Activated CD4-positive, alpha-beta T cell treated with anti-CD3 and anti-CD28 coated beads, Interleukin-2, amount 50 U/mL, for 24 hours (primary cell): ENCODE results near the gene FKBP4.
A peak's percentile ranks its signal among the peaks of the same experiment; 100 is the strongest.
"Not testable (repeated sequence)": the region's sequence is repeated elsewhere in the genome, so short reads cannot be mapped to it uniquely, and the experiment has no call there.

ENCODE experiments used
- DNase-seq, 2 donors: peaks; one replicate each; pipeline ENCODE4 v3.0.0-alpha.2; 2020; ENCODE audit warnings: low read depth in 1 of 2, low spot score in 1 of 2

Gene FKBP4, protein sequence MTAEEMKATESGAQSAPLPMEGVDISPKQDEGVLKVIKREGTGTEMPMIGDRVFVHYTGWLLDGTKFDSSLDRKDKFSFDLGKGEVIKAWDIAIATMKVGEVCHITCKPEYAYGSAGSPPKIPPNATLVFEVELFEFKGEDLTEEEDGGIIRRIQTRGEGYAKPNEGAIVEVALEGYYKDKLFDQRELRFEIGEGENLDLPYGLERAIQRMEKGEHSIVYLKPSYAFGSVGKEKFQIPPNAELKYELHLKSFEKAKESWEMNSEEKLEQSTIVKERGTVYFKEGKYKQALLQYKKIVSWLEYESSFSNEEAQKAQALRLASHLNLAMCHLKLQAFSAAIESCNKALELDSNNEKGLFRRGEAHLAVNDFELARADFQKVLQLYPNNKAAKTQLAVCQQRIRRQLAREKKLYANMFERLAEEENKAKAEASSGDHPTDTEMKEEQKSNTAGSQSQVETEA

DNA sequence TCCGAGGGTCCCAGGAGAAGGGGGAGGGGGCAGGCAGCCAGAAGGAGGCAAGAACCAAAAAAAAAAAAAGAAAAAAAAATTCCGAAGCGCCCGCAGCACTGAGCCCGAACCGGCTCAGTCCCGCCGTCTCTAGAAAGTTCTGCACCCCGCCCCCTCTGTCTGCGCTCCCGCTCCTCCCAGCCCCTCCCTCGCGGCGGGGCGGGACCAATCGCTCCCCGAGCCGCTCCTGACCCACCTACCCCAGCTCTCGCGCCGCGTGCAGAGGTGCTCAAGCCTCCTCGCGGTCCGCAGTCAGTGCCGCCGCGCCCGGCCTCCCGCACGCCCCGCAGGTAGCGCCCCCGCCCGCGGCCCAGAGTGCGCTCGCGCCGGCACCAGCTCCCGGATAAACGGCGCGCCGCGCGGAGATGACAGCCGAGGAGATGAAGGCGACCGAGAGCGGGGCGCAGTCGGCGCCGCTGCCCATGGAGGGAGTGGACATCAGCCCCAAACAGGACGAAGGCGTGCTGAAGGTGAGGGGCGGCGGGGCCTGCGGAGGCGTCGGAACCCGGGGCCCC, at the start of gene FKBP4:
Gene FKBP4 (plus strand): TSS at position 235 of the 554 bp plus-strand sequence. CDS start 170 bp downstream, at position 405.
- peak; percentile 77 to 79 for DNase-seq

DNA sequence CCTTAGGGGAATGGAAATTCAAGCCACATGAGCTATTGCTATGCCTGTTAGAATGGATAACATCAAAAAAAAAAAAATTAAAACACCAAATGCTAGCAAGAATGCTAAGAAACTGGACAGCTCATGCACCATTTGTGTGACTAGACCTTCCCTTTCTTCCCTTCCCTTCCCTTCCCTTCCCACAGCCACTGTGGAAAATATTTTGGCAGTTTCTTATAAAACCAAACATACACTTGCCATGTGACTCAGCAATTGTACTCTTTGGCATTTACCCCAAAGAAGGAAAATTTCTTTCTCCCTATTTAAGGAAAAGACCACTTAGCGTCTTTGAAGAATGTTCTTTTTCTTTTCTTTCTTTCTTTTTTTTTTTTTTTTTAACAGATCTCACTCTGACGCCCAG, 49.1 kb upstream of the FKBP4 start:
- DNase-seq, result no peak

DNA sequence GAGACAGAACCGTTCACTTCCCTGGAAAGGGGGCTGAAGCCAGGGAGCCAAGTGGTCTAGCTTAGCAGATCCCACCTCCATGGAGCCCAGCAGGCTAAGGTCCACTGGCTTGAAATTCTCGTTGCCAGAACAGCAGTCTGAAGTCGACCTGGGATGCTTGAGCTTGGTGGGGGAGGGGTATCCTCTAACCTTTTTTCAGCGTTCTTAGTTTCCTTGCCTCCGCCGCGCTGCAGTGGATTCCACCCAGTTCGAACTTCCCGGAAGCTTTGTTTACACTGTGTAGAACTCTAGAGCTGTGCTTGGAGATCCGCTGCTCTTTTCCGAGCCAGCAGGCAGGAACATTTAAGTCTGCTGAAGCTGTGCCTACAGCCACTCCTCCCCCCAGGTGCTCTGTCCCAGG, 45.2 kb upstream of the FKBP4 start:
- no peak for DNase-seq

DNA sequence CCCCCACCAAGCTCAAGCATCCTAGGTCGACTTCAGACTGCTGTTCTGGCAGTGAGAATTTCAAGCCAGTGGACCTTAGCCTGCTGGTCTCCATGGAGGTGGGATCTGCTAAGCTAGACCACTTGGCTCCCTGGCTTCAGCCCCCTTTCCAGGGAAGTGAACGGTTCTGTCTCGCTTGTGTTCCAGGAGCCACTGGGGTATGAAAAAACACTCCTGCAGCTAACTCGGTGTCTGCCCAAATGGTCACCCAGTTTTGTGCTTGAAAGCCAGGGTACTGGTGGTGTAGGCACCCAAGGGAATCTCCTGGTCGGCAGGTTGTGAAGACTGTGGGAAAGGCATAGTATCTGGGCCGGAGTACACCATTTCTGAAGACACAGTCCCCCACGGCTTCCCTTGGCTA, 44.6 kb upstream of the FKBP4 start:
- no peak for DNase-seq

DNA sequence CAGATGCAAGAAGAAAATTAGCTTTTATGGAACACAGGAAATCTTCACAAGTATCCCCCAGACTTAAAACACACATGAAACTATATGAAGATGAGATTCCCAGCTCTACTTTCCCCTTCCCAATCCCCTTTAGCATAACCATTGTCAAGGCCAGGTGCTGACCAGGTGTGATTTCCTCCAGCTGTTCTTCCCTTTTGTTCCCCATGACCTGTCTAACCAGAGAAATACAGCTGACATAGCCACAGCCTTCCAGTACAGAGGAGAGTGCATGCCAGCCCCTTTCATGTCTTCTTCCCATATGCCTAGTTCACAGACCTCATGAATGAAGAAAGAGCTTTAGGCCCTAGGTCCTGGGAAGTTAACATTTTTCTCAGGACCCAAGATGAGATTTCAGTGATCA, 43.5 kb upstream of the FKBP4 start:
- DNase-seq, result no peak

DNA sequence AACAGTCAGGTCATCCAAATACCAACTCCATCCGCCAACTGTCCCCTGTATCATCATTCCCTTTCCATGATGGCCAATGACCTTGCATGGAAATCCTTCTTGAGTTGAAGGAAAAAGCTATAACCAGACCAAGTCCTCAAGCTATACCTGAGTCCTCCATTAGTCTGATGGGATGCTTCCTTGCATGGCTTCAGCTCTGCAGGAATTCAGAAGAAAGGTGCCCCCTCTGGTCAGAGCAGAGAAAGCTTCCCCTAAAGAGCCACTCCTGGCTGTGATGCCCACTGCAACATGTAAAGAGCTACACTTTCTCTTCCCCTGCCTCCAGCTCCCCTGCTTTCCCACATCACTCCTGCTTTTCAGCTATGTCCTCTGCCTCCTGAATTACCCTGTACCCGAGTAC, 43.1 kb upstream of the FKBP4 start:
- DNase-seq, result no peak

DNA sequence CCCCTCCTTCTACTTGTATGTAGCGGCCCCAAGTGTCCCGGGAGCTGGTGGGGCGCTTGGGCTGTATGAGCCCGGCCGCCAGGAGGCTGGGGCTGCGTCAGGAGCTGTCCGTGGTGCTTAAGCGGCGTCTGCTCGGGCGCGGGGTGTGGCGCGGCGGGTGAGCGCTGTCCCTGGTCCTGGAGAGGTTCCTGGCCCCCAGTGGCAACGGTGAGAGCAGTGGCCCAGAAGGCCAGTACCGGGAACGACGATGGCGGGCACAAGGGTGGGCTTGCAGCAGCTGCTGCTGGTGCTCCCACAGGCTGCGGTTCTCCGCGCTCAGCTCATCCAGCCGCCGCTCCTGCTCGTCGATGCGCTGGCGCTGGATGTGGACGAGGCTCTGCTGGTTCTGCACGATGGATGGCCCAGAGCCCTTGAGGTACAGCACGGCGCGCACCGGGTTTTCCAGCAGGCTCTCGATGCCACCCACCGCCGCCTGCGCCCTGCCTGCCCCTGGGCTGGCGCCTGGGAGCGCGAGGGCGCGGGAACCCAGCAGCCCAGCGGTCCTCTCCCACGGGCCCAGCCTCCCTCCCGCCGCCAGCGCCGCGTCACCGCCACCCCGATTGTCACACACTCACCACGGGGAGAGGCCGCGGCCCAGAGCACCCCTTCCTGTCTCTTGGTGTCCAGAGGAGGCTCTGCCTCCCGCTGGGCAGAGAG, 41.9 kb upstream of the FKBP4 start:
- DNase-seq, result peak; percentile 48 to 50

DNA sequence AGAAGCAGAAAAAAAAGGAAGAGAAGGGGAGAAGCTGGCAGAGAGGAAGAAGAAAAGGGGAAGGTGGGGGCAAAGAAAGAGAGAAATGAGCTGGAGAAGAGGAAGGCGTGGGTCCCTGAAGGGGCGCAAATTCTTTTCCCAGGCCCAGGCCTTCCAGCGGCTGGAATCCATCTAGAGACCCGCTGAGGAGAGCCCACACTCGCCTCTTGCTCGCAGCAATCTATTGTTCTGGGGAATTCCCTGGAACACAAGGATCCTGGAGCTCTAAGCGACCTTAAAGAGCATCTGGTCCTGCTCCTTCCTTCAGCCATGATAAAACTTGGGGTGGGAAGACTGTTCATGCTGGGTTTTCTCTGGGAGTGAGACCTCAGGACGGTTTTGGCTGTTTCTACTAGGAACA, 41.2 kb upstream of the FKBP4 start:
- no peak for DNase-seq

DNA sequence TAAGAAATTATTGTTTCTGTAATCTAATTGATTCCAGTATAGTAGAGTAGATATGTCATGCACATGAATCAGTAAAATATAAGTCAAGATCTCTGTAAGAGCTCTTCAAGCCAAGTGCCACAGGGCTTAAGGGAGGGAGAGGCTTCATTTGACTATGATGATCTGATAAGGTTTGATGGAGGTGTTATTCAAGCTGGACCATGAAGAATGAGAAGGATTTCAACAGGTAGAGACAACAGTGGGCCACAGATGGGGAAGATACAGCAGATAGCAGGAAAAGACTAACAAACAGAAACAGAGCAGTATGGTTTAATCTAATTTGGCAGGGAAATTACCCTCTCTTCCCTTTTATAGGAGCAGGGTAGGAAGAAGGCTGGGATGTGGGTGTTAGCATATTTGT, 40.6 kb upstream of the FKBP4 start:
- no peak for DNase-seq

DNA sequence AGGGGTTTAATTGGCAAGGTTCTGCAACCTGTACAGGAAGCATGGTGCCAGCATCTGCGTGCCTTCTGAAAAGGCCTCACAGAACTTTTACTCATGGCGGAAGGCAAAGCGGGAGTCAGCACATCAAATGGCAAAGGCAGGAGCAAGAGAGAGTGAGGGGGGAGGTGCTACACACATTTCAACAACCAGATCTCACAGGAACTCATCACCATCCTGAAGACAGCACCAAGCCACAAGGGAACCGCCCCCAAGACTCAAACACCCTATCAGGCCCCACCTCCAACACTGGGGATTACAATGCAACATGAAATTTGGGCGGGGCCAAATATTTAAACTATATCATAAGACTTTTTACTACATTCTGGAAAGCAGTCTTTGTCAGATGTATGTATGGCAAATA, 38.0 kb upstream of the FKBP4 start:
- no peak for DNase-seq

DNA sequence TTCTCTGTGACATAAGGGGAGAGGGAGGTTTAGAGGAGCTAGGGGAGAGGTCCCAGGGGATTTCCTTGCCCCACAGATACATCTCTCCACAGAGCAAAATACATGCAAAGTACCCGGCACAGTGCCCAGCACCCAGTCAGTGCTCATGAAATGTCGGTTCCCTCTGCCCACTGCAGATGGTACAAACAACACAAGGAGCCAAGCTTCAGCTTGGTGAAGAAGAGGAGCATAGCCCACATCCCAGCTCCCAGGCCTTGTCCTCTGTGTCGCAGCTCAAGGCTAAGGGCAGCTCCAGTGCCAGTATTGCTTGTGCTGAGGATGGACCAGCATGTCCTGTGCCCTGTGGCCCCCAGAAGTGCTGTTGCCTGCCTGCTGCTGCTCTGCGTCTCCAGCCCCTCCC, 35.0 kb upstream of the FKBP4 start:
- DNase-seq, result no peak

DNA sequence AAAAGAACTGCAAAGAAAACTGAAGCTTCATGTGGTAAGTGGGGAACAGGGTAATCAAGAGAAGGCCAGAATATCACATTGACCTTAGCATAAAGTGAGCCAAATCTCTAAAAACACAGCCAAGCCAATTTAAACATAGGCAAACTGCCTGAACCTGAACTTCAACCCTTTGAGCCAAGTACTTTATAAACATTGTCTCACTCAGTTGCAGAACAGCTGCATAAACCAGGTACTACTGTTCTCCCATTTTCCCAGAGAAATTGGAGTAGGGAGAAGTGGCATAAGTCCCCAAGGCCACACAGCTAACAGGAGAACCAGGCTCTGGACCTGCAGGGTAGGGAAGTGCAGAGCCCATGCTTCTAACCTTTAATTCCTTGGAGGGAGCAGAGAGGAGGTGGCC, 30.4 kb upstream of the FKBP4 start:
- DNase-seq, result no peak

DNA sequence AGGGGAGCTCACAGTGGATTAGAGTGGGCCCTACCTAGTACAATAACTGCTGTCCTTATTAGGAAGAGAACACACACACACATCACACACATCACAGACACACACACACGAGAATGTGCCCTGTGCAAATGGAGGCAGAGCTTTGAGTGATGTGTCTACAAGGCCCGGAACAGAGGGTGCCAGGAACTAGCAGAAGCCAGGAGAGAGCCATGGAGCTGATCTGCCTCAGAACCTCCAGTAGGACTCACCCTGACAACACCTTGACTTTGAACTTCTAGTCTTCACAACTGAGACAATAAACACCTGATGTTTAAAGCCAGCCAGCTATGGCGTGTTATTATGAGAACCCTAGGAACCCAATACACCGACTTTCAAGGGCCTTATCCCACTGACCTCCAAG, 29.7 kb upstream of the FKBP4 start:
- no peak for DNase-seq

DNA sequence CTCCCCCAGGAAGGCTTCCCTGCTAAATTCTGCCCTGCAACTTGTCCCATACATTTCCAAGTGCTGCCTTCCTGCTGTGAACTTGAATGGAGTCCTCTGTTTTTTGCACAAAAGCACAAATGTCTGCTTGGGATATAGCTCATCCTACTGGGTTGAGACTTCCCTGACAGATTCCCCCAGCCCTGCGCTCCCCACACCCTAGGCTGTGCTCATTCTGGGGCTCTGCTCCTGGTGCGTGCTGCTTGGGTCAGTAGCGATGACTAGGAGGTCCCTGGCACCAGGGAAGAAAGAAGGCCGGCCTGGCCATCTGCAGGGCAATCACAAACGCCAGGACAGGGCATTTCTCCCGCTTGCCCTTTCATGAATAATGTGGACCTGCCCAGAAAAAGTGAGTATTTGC, 29.2 kb upstream of the FKBP4 start:
- DNase-seq, result no peak

DNA sequence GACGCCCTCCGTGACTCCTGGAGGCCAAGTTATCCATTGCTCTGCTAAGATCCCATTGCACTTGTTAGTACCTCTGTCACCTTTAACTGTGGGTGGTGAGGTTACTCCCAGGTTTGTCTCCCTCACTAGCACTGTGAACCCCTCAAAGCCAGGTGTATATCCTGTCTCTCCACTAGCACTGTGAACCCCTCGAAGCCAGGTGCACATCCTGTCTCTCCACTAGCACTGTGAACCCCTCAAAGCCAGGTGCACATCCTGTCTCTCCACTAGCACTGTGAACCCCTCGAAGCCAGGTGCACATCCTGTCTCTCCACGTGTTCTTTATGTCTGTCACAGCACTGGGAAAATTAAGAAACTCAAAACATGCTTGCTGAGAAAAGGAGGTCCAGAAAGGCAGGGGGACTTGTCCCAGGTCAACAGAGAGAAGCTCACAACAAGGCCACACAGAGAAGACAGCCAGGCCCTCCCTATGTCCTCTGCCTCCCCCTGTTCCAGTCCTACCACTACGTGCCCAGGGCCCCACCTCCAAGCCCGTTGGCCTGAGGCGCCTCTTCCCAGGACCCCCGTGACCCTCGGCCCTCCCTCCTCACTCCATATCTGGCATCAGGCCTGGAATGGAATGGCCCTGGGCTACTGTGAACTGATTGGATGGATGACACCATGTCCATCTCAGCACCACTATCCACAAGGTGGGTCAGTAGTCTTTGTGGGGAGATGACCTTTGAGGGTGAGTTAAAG, 26.4 kb upstream of the FKBP4 start:
- no peak for DNase-seq

DNA sequence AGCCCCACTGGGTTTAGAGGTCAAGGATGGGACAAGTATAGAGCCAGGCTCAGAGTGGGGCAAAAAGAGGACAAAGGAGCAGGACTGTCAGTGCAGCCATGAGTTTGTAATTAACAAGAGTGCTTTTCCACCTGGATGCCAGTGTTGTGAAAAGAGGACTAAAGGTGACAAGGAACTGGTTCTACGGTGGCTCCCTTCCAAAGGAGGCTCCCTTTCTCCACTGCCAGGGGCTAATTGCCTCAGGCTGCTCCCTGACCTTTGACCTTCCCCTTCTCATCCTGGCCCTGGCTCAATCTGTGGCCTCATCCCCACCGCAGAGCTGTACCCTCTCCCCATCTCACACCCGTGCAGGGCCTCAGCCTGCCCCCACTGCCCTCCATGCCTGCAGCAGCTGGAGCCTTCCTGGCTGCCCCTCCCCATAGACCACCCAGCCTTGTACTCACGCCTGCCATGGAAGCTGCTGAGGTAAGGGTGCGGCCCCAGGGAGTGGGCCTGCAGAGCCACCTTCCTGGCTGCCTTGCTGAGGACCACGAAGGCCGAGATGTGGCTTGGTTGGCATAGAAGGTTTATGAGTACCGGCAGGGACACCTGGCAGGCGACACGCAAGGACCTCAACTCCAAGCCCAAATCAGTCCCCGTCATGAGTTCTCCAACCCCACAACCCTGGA, 24.8 kb upstream of the FKBP4 start:
- no peak for DNase-seq

DNA sequence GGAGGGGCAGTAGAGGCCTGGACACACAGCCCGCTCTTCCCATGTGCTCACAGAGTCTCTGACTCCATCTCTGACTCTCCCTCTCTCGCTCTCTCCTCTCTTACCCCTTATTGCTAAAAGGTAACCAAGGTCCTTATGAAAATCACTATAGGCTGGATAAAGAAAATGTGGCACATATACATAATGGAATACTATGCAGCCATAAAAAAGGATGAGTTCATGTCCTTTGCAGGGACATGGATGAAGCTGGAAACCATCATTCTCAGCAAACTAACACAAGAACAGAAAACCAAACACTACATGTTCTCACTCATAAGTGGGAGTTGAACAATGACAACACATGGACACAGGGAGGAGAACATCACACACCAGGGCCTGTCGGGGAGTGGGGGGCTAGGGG, 24.2 kb upstream of the FKBP4 start:
- not testable (repeated sequence) for DNase-seq

DNA sequence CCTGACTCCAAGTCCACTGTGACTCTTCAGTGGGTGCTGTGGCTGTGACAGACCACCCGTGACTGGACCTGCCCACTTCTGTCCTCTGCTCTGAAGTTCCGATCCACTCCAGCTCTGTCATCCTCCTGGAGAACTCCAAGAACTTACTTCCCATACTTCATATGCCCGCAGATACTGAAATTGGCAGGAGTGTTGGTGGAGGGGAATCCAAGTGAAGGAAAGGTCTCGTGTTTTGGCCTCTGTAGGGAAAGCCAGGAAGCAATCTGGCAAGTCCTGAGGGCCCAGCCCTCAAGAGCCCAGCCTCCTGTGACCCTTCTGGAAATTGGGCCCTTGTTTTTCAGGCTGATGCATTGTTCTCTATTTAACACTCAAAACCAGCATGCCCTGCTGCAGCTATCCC, 22.4 kb upstream of the FKBP4 start:
- DNase-seq, result no peak

DNA sequence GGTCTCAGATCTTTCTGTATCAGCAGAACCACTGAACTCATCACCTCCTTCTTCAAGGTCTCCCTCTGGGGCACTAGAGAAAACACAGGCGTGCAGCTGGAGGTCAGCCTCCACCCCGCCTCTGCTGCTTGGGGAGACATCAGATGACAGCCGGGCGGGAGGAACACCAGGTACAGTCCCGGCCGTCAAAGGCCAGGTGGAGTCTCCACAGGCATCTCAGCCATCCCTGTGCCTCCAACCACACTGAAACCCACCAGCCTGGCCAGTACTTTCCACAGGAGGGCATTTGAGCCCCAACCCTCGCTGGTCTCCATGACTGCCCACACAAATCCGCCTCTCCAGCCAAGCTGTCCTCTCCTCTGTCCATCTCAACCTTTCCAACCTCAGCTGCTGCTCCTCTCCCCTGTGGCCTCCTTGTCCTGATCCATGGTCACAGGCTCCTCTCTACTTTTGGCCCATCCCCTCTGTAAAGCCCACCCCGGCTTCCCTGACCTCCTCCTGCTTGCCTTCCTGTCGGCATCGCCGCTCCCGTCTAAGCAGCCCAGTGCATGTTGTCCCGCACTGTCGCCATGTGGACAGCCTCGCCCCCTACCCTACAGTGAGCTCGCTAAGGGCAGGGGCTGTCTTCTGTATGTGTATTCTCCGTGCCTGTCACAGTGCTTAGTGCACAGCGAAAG, 21.4 kb upstream of the FKBP4 start:
- no peak for DNase-seq

DNA sequence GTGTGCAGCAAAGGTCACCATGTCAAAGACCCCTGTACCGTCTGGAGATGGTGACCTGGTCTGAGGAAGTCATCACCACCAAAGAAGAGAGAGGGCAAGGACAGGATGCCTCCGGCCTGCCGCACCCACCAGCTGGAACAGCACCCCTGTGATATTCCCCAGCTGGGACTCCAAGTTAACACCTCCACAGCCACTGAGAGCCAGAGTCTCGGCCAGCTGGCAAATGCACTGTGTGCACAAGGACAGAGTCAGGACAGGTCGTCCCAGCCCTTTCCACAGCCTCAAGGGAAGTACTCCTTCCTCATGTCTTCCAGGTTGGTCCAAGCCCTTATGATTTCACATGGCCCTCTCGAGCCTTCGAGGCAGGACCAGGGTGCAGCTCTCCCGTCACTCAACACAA, 19.3 kb upstream of the FKBP4 start:
- no peak for DNase-seq
